H1 (cell line): ENCODE results near the gene ADAMTS4. TPM values are rescaled to one million over a fixed set of nuclear protein-coding genes. Genes with fewer than 3 reads are reported as not detected.
A peak's percentile ranks its signal among the peaks of the same experiment; 100 is the strongest.

Experiments used
- BRCA1 ChIP-seq: IDR thresholded peaks from 2 replicates; pipeline ENCODE4 v1.6.1; 2012; ENCODE audit warnings: low read depth, low read length, improper control_type of control experiment
- CHD2 ChIP-seq: IDR thresholded peaks from 2 replicates; pipeline ENCODE4 v1.6.1; 2012; ENCODE audit warnings: low read length, improper control_type of control experiment
- CHD7 ChIP-seq: fragments of 300-600 bp; sonication (generic); IDR thresholded peaks from 2 replicates; pipeline ENCODE4 v1.7.1; 2012; ENCODE audit warnings: low read length, moderate library complexity, mild to moderate bottlenecking, inconsistent platforms; ENCODE audit not compliant: insufficient replicate concordance
- E2F6 ChIP-seq: IDR thresholded peaks from 2 replicates; pipeline ENCODE4 v1.6.1; 2012; ENCODE audit warnings: inconsistent platforms
- PHF8 ChIP-seq: fragments of 200-600 bp; sonication (generic); conservative IDR thresholded peaks from 2 replicates; pipeline ENCODE4 v1.7.1; 2012; ENCODE audit warnings: low read depth, mild to moderate bottlenecking, inconsistent platforms, low read length, moderate library complexity
- POU5F1 ChIP-seq: IDR thresholded peaks from 2 replicates; pipeline ENCODE4 v1.6.1; 2011; ENCODE audit warnings: low read depth, mild to moderate bottlenecking, low read length, moderate library complexity
- SIN3A ChIP-seq, 2 experiments: IDR thresholded peaks in 1 of 2; conservative IDR thresholded peaks in 1 of 2; 2 replicates each; pipeline ENCODE4 v1.6.1; 2011 to 2012; ENCODE audit warnings: low read length in 2 of 2, improper control_type of control experiment in 1 of 2, low read depth in 1 of 2, mild to moderate bottlenecking in 1 of 2
- SIRT6 ChIP-seq: IDR thresholded peaks from one replicate; pipeline ENCODE4 v1.7.1; 2012; ENCODE audit warnings: low read length, inconsistent platforms
- YY1 ChIP-seq: IDR thresholded peaks from 2 replicates; pipeline ENCODE4 v1.6.1; 2011; ENCODE audit warnings: low read depth, mild to moderate bottlenecking, low read length
- polyA plus RNA-seq, 7 experiments: library from polyadenylated mRNA; depleted of rRNA in 3 of 7; stranded (reverse) in 5 of 7; unstranded in 2 of 7; fragments of >200 nt in 5 of 7; fragments of 200-250 nt in 2 of 7; gene quantifications; 1 replicate in 5 of 7; 2 replicates in 1 of 7; 4 replicates in 1 of 7; pipeline versions ENCODE4 v1.2.1 to v1.2.3, GENCODE V29; 2011 to 2013; ENCODE audit warnings: missing spikeins in 2 of 7, mixed read lengths in 2 of 7
- total RNA-seq: library from RNA; stranded (reverse); fragmentation: NEBNext Ultra II Directional; extraction: Animal tissue kit (Norgen Biotek cat#: 25700); gene quantifications from 2 replicates; pipeline ENCODE4 v1.2.1, GENCODE V29; 2021

Gene ADAMTS4
- total and polyA plus RNA-seq, 2 of the 8 experiments (the other 6 are each of a cell fraction or from before 2014, with no cell fraction given) = 4.6 to 7.2 TPM

GRCh38 chr1:161165742-161166668 is 32.8 kb downstream of the ADAMTS4 start, which contains the start of gene PPOX (continued):
- TF ChIP-seq CHD7 (no peak), BRCA1 (peak; percentile 60; the same call in 1 of the 2 replicates), POU5F1 (no peak), PHF8 (peak; percentile 40; the same call in 1 of the 2 replicates), CHD2 (peak; percentile 91), E2F6 (peak; percentile 88), SIRT6 (no peak), YY1 (no peak), SIN3A (conservative IDR thresholded peaks at IDR 0.05 in 1 of 2, IDR thresholded peaks at IDR 0.05 in 1 of 2; ENCODE audit: low read depth in 1 of 2, low read length in 2 of 2) (peak; percentile 21 to 85; a peak in 3 of 4 replicates)
